ENCODE results near the gene NT5DC4.

NT5DC4 gene

DNA sequence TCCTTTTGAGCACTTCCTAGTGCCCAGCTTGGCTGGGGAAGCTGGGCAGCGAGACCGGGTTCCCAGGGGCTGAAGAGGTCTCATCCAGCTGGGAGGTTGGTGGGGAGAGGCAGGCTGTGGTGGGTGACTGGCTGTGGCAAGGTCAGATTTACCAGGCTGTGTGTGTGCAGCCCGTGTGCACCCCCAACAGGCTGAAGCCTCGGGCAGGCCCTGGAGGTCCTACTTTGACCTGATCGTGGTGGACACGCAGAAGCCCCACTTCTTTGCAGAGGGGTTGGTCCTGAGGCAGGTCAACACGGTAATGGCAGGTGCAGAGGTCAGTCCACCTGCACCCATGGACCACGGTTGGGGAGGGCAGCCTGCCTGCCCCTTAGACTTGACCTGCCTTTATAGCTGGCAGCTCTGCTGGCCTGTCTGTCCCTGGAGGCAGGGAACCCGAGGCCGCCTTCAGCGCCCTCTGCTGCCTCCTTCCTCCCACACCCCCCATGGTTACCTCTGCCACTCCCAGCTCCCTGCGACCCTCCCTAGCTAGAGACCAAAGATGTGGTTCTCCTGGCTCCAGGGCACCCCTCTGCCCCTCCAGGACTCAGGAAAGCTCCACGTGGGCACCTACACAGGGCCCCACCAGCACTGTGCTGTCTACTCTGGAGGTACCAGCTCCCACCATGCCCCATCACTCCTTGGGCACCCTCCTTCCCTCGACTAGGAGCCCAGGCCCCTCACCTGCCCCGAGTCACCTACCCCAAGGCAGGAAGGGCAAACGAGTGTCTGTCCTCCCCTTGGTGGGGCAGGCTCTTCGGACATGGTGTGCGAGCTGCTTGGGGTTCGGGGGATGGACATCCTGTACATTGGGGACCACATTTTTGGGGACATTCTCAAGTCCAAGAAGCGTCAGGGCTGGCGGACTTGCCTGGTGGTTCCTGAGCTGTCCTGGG is 4.0 kb downstream of the NT5DC4 start:
- DNase-seq: no peak

GRCh38 chr2:112725545-112726457 is 5.0 kb downstream of the NT5DC4 start:
- DNase-seq: no peak

DNA sequence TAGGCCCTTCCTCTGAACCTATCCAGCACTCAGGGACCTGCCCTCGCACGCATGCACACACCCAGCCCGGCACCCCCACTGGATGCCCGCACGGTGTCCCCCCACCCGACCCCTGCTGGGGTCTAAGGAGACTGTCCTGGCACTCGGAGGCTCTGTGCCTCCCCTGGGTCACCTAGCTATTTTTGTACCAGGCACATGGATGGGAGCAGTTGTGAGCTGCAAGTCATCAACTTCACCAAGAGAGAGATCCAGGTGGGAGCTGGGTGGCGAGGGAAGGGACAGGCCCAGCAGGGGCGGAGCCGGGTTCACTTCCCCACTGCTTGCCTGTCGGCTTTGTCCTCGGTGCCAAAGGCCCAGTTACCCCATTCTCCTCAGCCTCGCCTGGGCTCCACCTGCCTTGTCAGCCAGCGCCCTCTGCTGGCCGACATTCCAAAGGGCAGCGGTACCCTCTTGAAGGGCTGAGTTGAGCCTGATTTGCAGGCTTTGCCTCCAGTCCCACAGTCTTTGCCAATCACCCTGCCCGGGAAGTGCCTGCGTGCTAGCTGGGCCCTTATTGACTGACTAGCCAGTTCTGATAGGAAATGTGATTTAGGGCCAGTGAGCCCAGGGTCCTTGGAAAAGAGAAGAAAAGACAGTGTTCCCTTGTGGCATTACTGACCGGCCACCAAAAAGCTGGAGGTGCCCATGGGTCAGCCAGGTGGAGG is 5.8 kb downstream of the NT5DC4 start:
- peak; percentile 3 for DNase-seq

DNA sequence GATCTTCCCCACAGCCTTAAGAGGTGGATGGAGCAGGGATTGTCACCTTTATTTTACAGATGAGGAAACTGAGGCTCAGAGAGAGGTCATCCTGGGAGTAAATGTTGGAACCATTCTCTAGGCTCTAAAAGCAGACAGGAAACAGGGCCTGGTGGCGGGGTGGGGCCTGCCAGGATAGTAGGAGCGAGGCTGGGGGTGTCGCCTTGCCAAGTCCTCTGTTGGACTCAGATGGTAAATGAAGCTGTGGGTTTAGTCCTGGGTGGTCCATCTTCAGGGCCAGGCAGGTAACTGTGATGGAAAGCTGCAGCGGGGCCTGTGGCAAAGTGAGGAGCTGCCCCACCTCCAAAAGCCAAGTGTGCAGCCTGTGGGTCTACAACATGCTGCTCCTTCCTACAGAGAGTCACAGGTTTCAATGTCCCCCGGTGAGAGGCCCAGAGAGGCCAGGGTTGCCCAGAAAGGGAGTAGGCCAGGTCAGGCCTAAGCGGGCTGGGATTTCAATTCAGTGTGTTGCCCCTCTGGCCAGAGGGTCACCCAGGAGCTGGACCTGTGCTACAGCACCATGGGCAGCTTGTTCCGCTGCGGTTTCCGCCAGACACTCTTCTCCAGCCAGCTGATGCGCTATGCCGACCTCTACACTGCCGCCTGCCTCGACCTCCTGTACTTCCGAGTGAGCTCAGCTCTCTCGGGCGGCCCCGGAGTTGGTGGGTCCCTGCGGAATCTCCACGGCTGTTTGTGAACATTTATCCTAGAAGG is 6.6 kb downstream of the NT5DC4 start:
- no peak for DNase-seq

DNA sequence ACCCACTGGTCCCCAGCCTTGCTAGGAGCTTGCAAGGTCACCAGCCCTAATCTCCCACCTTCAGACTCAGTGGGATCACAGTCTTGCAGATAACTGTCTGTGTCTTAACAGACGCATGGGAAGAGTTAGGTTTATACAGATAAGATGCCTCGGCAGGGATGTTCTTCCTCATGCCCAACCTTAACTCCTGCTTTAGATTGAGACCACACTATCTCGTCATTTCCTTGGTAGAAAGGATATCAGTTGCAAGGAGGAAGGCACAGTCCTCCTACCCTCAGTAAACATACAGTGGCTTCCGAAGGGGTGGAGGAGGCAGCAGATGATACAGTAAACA is 7.2 kb downstream of the NT5DC4 start:
- DNase-seq: no peak

DNA sequence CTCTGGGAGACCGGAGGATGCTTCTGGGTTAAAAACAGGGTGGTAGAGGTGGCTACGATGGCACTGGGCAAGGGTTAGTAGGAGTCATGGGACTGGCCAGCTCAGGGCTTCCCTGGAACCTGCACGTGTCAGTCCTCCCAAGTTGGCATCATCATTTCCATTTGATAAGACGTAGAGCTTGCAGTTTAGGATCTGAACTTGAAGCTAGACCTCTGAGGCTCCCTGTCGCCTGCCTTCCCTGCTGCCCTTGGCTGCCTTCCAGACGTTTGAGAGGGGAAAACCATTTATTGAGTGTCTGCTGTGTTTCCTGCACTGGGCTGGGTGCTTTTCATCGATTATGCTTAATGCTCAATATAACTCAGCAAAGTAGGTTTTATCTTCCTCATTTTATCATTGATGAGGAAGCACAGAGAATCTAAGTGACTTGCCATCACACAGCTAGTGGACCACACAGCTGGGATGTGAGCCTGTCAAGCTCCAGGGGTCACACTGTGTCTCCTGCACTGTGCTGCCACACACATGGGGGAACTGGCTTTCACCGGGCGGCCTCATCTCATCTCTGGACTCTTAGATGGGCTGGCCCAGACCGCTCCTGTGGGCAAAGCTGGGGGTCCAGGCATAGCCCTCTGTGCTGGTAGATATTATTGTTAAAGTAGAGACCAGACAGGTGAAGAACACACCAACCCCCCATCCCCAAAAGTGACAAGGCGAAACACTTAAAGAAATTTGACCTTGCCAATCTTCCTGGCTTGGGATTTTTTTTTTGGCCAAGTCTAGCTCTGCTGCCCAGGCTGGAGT is 7.8 kb downstream of the NT5DC4 start:
- no peak for DNase-seq

- no peak for DNase-seq
Observed at GRCh38 chr2:112730216-112730615, 9.4 kb downstream of the NT5DC4 start.

GRCh38 chr2:112730791-112731190 is 10.0 kb downstream of the NT5DC4 start:
- no peak for DNase-seq

GRCh38 chr2:112731479-112731878 is 10.7 kb downstream of the NT5DC4 start:
- DNase-seq: no peak

GRCh38 chr2:112733456-112733855 is 12.6 kb downstream of the NT5DC4 start:
- DNase-seq: no peak

- DNase-seq: no peak
Observed at GRCh38 chr2:112733871-112734270, 13.1 kb downstream of the NT5DC4 start.

- no peak for DNase-seq
Observed at GRCh38 chr2:112737542-112738232, 16.9 kb downstream of the NT5DC4 start.

GRCh38 chr2:112740527-112740926 is 19.7 kb downstream of the NT5DC4 start:
- DNase-seq: no peak

DNA sequence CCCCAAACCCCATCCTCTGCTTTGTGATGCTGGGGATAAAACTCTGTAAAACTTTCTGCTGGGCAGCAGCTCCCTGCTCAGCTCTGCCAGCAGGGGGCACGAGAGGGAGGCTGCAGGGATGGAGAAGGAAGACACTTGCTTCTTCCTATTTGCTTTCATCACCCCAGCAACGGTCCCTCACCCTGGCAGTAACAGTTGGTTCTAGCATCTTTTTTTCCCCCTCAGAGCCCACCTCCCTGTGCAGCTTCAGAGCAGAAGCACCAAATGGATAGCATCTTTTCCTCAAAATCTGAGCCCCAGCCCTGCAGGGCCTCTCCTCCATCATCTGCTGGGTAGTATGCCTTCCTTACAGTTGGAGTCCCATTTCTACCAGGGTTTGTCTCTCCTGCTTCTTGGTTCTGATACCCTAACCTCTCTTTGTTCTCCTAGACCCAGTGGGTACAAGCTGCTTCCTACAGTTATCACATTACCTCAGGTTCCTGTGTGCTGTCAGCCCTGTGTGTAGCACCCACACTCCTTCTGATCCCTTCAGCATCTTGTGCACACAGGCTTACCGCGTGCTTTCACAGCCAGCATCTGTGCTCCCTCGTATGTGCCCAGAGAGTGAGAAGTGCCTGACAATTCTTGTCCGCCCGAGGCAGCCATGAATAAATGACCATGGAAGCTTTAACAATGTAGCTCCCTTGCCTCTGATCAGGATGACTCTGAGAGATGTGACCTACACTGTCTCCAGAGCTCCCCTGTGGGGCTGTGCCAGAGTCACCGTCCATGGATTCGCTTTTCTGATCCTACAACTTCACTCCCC is 29.1 kb downstream of the NT5DC4 start:
- DNase-seq: no peak

GRCh38 chr2:112750560-112750843 is 29.7 kb downstream of the NT5DC4 start:
- DNase-seq: no peak

GRCh38 chr2:112751451-112752197 is 30.8 kb downstream of the NT5DC4 start:
- DNase-seq: no peak

DNA sequence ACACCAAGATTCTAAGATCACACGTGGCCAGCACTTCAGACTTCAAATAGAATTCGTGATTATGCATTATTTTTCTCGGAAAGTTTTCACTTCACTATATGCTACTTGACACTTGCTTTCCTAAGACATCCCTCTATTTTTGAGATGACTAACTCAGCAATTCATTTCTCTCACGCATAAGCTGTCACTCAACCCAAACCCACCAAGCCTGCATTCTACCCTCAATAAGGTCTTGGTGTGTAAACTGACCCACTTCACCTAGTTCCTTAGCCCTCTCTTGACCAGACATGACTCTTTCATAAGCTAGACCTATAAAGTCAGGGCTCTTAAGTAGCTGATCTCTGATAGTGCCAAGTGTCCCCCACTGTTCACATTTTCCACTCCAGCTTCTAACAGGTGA is 31.8 kb downstream of the NT5DC4 start:
- DNase-seq: no peak

DNA sequence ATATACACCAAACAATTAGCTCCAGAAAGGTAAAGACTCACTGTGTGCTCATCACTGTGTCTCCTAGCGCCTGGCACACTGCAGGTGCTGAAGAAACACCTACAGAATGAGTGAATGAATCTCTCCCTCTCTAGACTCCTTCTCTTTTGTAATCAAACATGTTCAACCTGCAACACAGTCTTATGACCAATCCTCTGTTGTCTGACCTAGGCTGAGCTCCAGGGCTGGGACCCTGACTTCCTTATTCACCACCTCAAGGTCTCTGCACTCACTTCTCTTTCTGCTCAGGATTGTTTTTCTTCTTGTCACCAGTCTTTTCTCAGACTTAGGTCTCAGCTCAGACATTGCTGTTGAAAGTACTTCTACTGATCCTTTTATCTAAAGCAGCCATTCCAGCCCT is 33.7 kb downstream of the NT5DC4 start:
- no peak for DNase-seq

GRCh38 chr2:112755444-112755843 is 34.6 kb downstream of the NT5DC4 start:
- no peak for DNase-seq

DNA sequence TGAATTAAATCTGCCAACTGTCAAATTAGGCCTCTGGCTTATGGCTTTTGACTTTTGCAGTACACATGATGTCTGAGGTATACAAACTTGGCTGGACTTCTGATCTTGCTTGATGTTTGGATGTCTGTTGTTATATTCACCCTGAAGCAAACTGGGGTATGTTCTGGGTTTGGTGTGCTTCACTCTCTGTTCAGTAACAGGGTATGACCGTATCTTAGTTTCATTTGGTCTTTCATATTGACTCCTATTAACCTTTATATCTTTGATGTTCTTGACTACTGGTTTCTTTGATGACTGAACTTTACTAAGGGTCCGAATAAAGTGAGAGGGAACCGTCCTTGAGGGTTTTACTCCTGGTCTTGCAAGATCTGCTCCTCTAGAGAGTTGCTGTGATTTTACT is 35.4 kb downstream of the NT5DC4 start:
- DNase-seq: no peak

Measured in NCI-H187 treated with DMSO at 0.1 percent for 48 hours (cell line).